Stimulated activated naive CD8-positive, alpha-beta T cell treated with anti-CD3 and anti-CD28 coated beads, Interleukin-15, Interleukin-2, amounts not matched to agents 100 ng/mL and 50 ng/mL, for 24 hours (primary cell): ENCODE data around the gene TMED4.

Experiments
- H3K27ac Mint-ChIP-seq: one replicate; pipeline ENCODE4 v1.8.0; 2021; ENCODE audit warnings: mild to moderate bottlenecking, mixed read lengths
- H3K27me3 Mint-ChIP-seq: one replicate; pipeline ENCODE4 v1.8.0; 2021; ENCODE audit warnings: mixed read lengths
- H3K36me3 Mint-ChIP-seq: one replicate; pipeline ENCODE4 v1.8.0; 2021; ENCODE audit warnings: low read depth, mixed read lengths
- H3K4me1 Mint-ChIP-seq: one replicate; pipeline ENCODE4 v1.8.0; 2021; ENCODE audit warnings: low read depth, mixed read lengths
- H3K4me3 Mint-ChIP-seq: one replicate; pipeline ENCODE4 v1.8.0; 2021; ENCODE audit warnings: mild to moderate bottlenecking, mixed read lengths
- H3K9me3 Mint-ChIP-seq: one replicate; pipeline ENCODE4 v1.8.0; 2021; ENCODE audit warnings: mixed read lengths

The TMED4 gene

GRCh38 chr7:44541876-44542610 lies 40.0 kb downstream of the TMED4 start:
- Mint-ChIP-seq H3K4me1 (no peaks in the 10 kb centered on the region), H3K36me3 (no peaks in the 10 kb centered on the region), H3K27ac (no peak overlapping the region)

GRCh38 chr7:44541028-44541869 lies 40.8 kb downstream of the TMED4 start, which contains the start of gene NPC1L1:
TSS of gene NPC1L1 (minus strand) at chr7:44541330. CDS start at chr7:44541259, 71 bp downstream.
- Mint-ChIP-seq H3K27ac (no peak within 1 kb of the TSS), H3K27me3 (peaks cover 6% of the 10 kb centered on the region)

More at GRCh38 chr7:44541876-44542610, 40.0 kb downstream of the TMED4 start:
- Mint-ChIP-seq H3K4me3 (no peak overlapping the region), H3K9me3 (no peaks in the 10 kb centered on the region), H3K27me3 (peaks cover 6% of the 10 kb centered on the region)

GRCh38 chr7:44540592-44541027 lies 41.4 kb downstream of the TMED4 start:
- Mint-ChIP-seq H3K36me3 (no peaks in the 10 kb centered on the region), H3K27me3 (peaks cover 6% of the 10 kb centered on the region), H3K4me1 (no peaks in the 10 kb centered on the region), H3K27ac (no peak overlapping the region), H3K4me3 (no peak overlapping the region), H3K9me3 (no peaks in the 10 kb centered on the region)

More at GRCh38 chr7:44541028-44541869, 40.8 kb downstream of the TMED4 start, which contains the start of gene NPC1L1:
- Mint-ChIP-seq H3K4me1 (no peaks in the 10 kb centered on the region), H3K4me3 (no peak within 1 kb of the TSS), H3K36me3 (no peaks in the 10 kb centered on the region), H3K9me3 (no peaks in the 10 kb centered on the region)

GRCh38 chr7:44539669-44540506 lies 42.1 kb downstream of the TMED4 start:
- Mint-ChIP-seq H3K27me3 (peaks cover 6% of the 10 kb centered on the region), H3K36me3 (no peaks in the 10 kb centered on the region), H3K4me1 (no peaks in the 10 kb centered on the region), H3K4me3 (no peak overlapping the region), H3K27ac (no peak overlapping the region), H3K9me3 (no peaks in the 10 kb centered on the region)

GRCh38 chr7:44538798-44539668 lies 43.0 kb downstream of the TMED4 start:
- H3K36me3 Mint-ChIP-seq = no peaks in the 10 kb centered on the region
- no peak overlapping the region for H3K4me3 Mint-ChIP-seq
- H3K9me3 Mint-ChIP-seq = no peaks in the 10 kb centered on the region
- peaks cover 5% of the 10 kb centered on the region for H3K27me3 Mint-ChIP-seq
- H3K27ac Mint-ChIP-seq = no peak overlapping the region
- no peaks in the 10 kb centered on the region for H3K4me1 Mint-ChIP-seq

GRCh38 chr7:44538093-44538797 lies 43.8 kb downstream of the TMED4 start:
- no peaks in the 10 kb centered on the region for H3K4me1 Mint-ChIP-seq
- H3K4me3 Mint-ChIP-seq = no peak overlapping the region
- no peaks in the 10 kb centered on the region for H3K27me3 Mint-ChIP-seq
- no peaks in the 10 kb centered on the region for H3K9me3 Mint-ChIP-seq
- H3K27ac Mint-ChIP-seq = no peak overlapping the region
- H3K36me3 Mint-ChIP-seq = no peaks in the 10 kb centered on the region

- no peaks in the 10 kb centered on the region for H3K4me1 Mint-ChIP-seq
- H3K4me3 Mint-ChIP-seq = no peak overlapping the region
- H3K27me3 Mint-ChIP-seq = no peaks in the 10 kb centered on the region
- no peak overlapping the region for H3K27ac Mint-ChIP-seq
- H3K9me3 Mint-ChIP-seq = no peaks in the 10 kb centered on the region
- no peaks in the 10 kb centered on the region for H3K36me3 Mint-ChIP-seq
These were observed 44.6 kb downstream of the TMED4 start for GRCh38 chr7:44537442-44537841.

- Mint-ChIP-seq H3K27me3 (no peaks in the 10 kb centered on the region), H3K9me3 (no peaks in the 10 kb centered on the region), H3K4me3 (no peak overlapping the region), H3K27ac (no peak overlapping the region), H3K36me3 (no peaks in the 10 kb centered on the region), H3K4me1 (no peaks in the 10 kb centered on the region)
These were observed 45.9 kb downstream of the TMED4 start for GRCh38 chr7:44536090-44536489.

GRCh38 chr7:44535348-44536064 lies 46.5 kb downstream of the TMED4 start:
- no peak overlapping the region for H3K4me3 Mint-ChIP-seq
- H3K9me3 Mint-ChIP-seq = no peaks in the 10 kb centered on the region
- no peaks in the 10 kb centered on the region for H3K27me3 Mint-ChIP-seq
- no peaks in the 10 kb centered on the region for H3K36me3 Mint-ChIP-seq
- H3K27ac Mint-ChIP-seq = no peak overlapping the region
- no peaks in the 10 kb centered on the region for H3K4me1 Mint-ChIP-seq

- no peak overlapping the region for H3K27ac Mint-ChIP-seq
- H3K4me1 Mint-ChIP-seq = no peaks in the 10 kb centered on the region
- H3K36me3 Mint-ChIP-seq = no peaks in the 10 kb centered on the region
- no peak overlapping the region for H3K4me3 Mint-ChIP-seq
- H3K27me3 Mint-ChIP-seq = no peaks in the 10 kb centered on the region
- H3K9me3 Mint-ChIP-seq = no peaks in the 10 kb centered on the region
These were observed 47.5 kb downstream of the TMED4 start for GRCh38 chr7:44534501-44534900.

GRCh38 chr7:44534087-44534486 lies 47.9 kb downstream of the TMED4 start:
- Mint-ChIP-seq H3K9me3 (no peaks in the 10 kb centered on the region), H3K27me3 (no peaks in the 10 kb centered on the region), H3K36me3 (no peaks in the 10 kb centered on the region)

GRCh38 chr7:44533301-44534055 lies 48.6 kb downstream of the TMED4 start:
- Mint-ChIP-seq H3K36me3 (no peaks in the 10 kb centered on the region), H3K27ac (no peak overlapping the region), H3K4me3 (no peak overlapping the region), H3K9me3 (no peaks in the 10 kb centered on the region), H3K27me3 (no peaks in the 10 kb centered on the region), H3K4me1 (no peaks in the 10 kb centered on the region)

More at GRCh38 chr7:44534087-44534486, 47.9 kb downstream of the TMED4 start:
- no peaks in the 10 kb centered on the region for H3K4me1 Mint-ChIP-seq
- H3K4me3 Mint-ChIP-seq = no peak overlapping the region
- H3K27ac Mint-ChIP-seq = no peak overlapping the region
